H9 (cell line): ENCODE measurements around the gene SLX4IP. TPM values are rescaled to one million over a fixed set of nuclear protein-coding genes. Genes with fewer than 3 reads are reported as not detected.

Experiments
- DNase-seq: peaks from one replicate; pipeline ENCODE4 v3.0.0-alpha.2; 2017
- H2AFZ ChIP-seq: one replicate; pipeline ENCODE4 v1.6.1; 2013; ENCODE audit warnings: mild to moderate bottlenecking, low read length, control low read depth, moderate library complexity
- H2AK5ac ChIP-seq: 2 replicates; pipeline ENCODE4 v1.6.1; 2013; ENCODE audit warnings: low read length, control low read depth, mixed read lengths; ENCODE audit not compliant: insufficient read length
- H2BK120ac ChIP-seq: one replicate; pipeline ENCODE4 v1.6.1; 2013; ENCODE audit warnings: low read depth, mild to moderate bottlenecking, low read length, control low read depth, inconsistent platforms; ENCODE audit not compliant: poor library complexity, severe bottlenecking
- H2BK12ac ChIP-seq: 2 replicates; pipeline ENCODE4 v1.6.1; 2013; ENCODE audit warnings: low read length, control low read depth, mixed read lengths, low read depth; ENCODE audit not compliant: insufficient read length
- H2BK15ac ChIP-seq: 2 replicates; pipeline ENCODE4 v1.6.1; 2013; ENCODE audit warnings: low read depth, low read length, control low read depth
- H2BK20ac ChIP-seq: one replicate; pipeline ENCODE4 v1.6.1; 2013; ENCODE audit warnings: low read depth, mild to moderate bottlenecking, low read length, control low read depth, inconsistent platforms; ENCODE audit not compliant: poor library complexity, severe bottlenecking
- H2BK5ac ChIP-seq: 2 replicates; pipeline ENCODE4 v1.6.1; 2013; ENCODE audit warnings: low read length, control low read depth, mixed read lengths; ENCODE audit not compliant: insufficient read length
- H3K14ac ChIP-seq: 2 replicates; pipeline ENCODE4 v1.6.1; 2013; ENCODE audit warnings: low read length, control low read depth; ENCODE audit not compliant: insufficient read depth
- H3K18ac ChIP-seq: 2 replicates; pipeline ENCODE4 v1.6.1; 2013; ENCODE audit warnings: low read depth, mild to moderate bottlenecking, mixed read lengths, low read length, control low read depth; ENCODE audit not compliant: insufficient read length
- H3K23ac ChIP-seq: 2 replicates; pipeline ENCODE4 v1.6.1; 2013; ENCODE audit warnings: low read length, control low read depth, mixed read lengths, low read depth; ENCODE audit not compliant: insufficient read length
- H3K23me2 ChIP-seq: 2 replicates; pipeline ENCODE4 v1.6.1; 2013; ENCODE audit warnings: low read depth, mild to moderate bottlenecking, mixed read lengths, low read length, control low read depth; ENCODE audit not compliant: insufficient read length, poor library complexity, severe bottlenecking
- H3K27ac ChIP-seq: 2 replicates; pipeline ENCODE4 v1.5.1; 2013; ENCODE audit warnings: low read length, control low read depth, mixed read lengths, low read depth; ENCODE audit not compliant: insufficient read length
- H3K27me3 ChIP-seq: 2 replicates; pipeline ENCODE4 v1.6.1; 2013; ENCODE audit warnings: low read length, control low read depth, inconsistent platforms; ENCODE audit not compliant: insufficient read depth
- H3K4ac ChIP-seq: 2 replicates; pipeline ENCODE4 v1.6.1; 2013; ENCODE audit warnings: low read depth, mild to moderate bottlenecking, control low read depth, inconsistent platforms, low read length, moderate library complexity
- H3K4me1 ChIP-seq: 2 replicates; pipeline ENCODE4 v1.6.1; 2013; ENCODE audit warnings: low read length, control low read depth, inconsistent platforms; ENCODE audit not compliant: insufficient read depth
- H3K4me2 ChIP-seq: 2 replicates; pipeline ENCODE4 v1.6.1; 2013; ENCODE audit warnings: low read length, control low read depth, mixed read lengths; ENCODE audit not compliant: insufficient read length, insufficient read depth
- H3K56ac ChIP-seq: 2 replicates; pipeline ENCODE4 v1.6.1; 2013; ENCODE audit warnings: low read depth, mild to moderate bottlenecking, mixed read lengths, low read length, control low read depth; ENCODE audit not compliant: insufficient read length
- H3K79me1 ChIP-seq: 2 replicates; pipeline ENCODE4 v1.6.1; 2013; ENCODE audit warnings: low read depth, mild to moderate bottlenecking, moderate library complexity, low read length, control low read depth, inconsistent platforms; ENCODE audit not compliant: insufficient read depth, poor library complexity, severe bottlenecking
- H3K79me2 ChIP-seq: 2 replicates; pipeline ENCODE4 v1.6.1; 2013; ENCODE audit warnings: low read length, control low read depth, inconsistent platforms; ENCODE audit not compliant: insufficient read depth
- H3K9ac ChIP-seq: 2 replicates; pipeline ENCODE4 v1.6.1; 2013; ENCODE audit warnings: low read length, control low read depth, mixed read lengths; ENCODE audit not compliant: insufficient read length; ENCODE audit errors: extremely low read depth
- H3K9me3 ChIP-seq: one replicate; pipeline ENCODE4 v1.6.1; 2013; ENCODE audit warnings: low read depth, low read length, inconsistent platforms; ENCODE audit not compliant: control insufficient read depth
- H3T11ph ChIP-seq: one replicate; pipeline ENCODE4 v1.6.1; 2013; ENCODE audit warnings: mild to moderate bottlenecking, low read length, control low read depth, inconsistent platforms
- H4K20me1 ChIP-seq: one replicate; pipeline ENCODE4 v1.6.1; 2013; ENCODE audit not compliant: control insufficient read depth, insufficient read length, insufficient read depth
- H4K5ac ChIP-seq: 2 replicates; pipeline ENCODE4 v1.6.1; 2013; ENCODE audit warnings: low read depth, mild to moderate bottlenecking, mixed read lengths, low read length, control low read depth; ENCODE audit not compliant: insufficient read length
- H4K8ac ChIP-seq: replicated peaks from 2 replicates; pipeline ENCODE4 v1.6.1; 2013; ENCODE audit warnings: low read length, control low read depth, mixed read lengths, low read depth; ENCODE audit not compliant: insufficient read length
- H4K91ac ChIP-seq: 2 replicates; pipeline ENCODE4 v1.6.1; 2013; ENCODE audit warnings: low read depth, mild to moderate bottlenecking, moderate library complexity, mixed read lengths, low read length, control low read depth; ENCODE audit not compliant: insufficient read length
- H3K27ac Mint-ChIP-seq, 3 experiments: 2 replicates in 2 of 3; 3 replicates in 1 of 3; pipeline ENCODE4 v1.8.0; 2020 to 2021; ENCODE audit warnings: mixed read lengths in 3 of 3, mild to moderate bottlenecking in 1 of 3, moderate library complexity in 1 of 3
- H3K27me3 Mint-ChIP-seq: 2 replicates; pipeline ENCODE4 v1.8.0; 2021; ENCODE audit warnings: low read depth, mild to moderate bottlenecking, moderate library complexity, mixed read lengths
- H3K36me3 Mint-ChIP-seq, 3 experiments: 2 replicates in 2 of 3; 3 replicates in 1 of 3; pipeline ENCODE4 v1.8.0; 2020 to 2021; ENCODE audit warnings: low read depth in 3 of 3, mixed read lengths in 3 of 3; ENCODE audit not compliant: insufficient read depth in 1 of 3
- H3K4me1 Mint-ChIP-seq, 2 experiments: 2 replicates each; pipeline ENCODE4 v1.8.0; 2020; ENCODE audit warnings: mixed read lengths in 2 of 2
- H3K4me3 Mint-ChIP-seq, 2 experiments: 2 replicates in 1 of 2; 3 replicates in 1 of 2; pipeline ENCODE4 v1.8.0; 2020 to 2021; ENCODE audit warnings: mild to moderate bottlenecking in 2 of 2, mixed read lengths in 2 of 2, moderate library complexity in 1 of 2
- H3K9me3 Mint-ChIP-seq, 2 experiments: 2 replicates in 1 of 2; 3 replicates in 1 of 2; pipeline ENCODE4 v1.8.0; 2020; ENCODE audit warnings: mild to moderate bottlenecking in 2 of 2, mixed read lengths in 2 of 2, moderate library complexity in 1 of 2
- WGBS: extraction: QIAGEN DNeasy Blood & Tissue Kit; methylation state at CpG from one replicate; pipeline ENCODE4 v1.1.7; 2013; ENCODE audit warnings: missing lambda C conversion rate, low lambda C conversion rate, mixed read lengths; ENCODE audit not compliant: insufficient read length; ENCODE audit errors: extremely low coverage; 5-methylcytosine and 5-hydroxymethylcytosine counted together
- total RNA-seq: library from RNA; stranded (reverse); gene quantifications from 2 replicates; pipeline ENCODE4 v1.2.1, GENCODE V29; 2021
- TF ChIP-seq, protein P1 (sequence below): fragments of 200-600 bp; sonication (generic); conservative IDR thresholded peaks from 3 replicates; pipeline ENCODE4 v1.8.0; 2021; ENCODE audit warnings: antibody characterized with exemption, mild to moderate bottlenecking

Gene SLX4IP
- total RNA-seq, 1 experiment from 2014 or later, result 7.9 TPM

DNA sequence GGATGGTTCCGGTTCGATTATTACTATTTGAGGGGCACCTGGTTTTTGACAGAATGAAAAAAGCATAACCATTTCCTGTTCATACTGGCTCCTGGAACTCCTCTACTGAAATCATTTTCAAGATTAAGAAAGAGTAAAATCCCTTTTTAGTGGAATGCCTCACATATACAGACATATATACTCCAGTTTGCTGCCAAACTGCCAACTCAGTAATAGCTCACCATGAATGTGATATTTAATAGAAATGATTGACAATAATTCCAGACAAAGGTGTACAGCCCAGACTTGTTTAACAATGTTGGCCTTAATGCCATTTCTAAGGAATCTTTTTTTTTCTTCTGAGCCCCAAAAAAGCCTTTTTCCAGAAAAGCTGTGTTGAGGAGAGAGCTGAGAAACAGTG, 145.6 kb downstream of the SLX4IP start:
- Mint-ChIP-seq H3K27me3 (no peaks in the 10 kb centered on the region), H3K4me1 (peaks cover 26 to 32% of the 10 kb centered on the region in 2 experiments), H3K27ac (0 out of 7 replicates have a peak overlapping the region, but pooled peaks of 2 of the 3 experiments have one; percentile 13 to 14), H3K9me3 (no peaks in the 10 kb centered on the region), H3K36me3 (no peaks in the 10 kb centered on the region), H3K4me3 (no peak overlapping the region)
- no peak overlapping the region for H2BK20ac ChIP-seq
- no peak overlapping the region for H2BK5ac ChIP-seq
- H3K18ac ChIP-seq, result no peak overlapping the region
- no peak overlapping the region for H3K23ac ChIP-seq
- no peak overlapping the region for H2BK120ac ChIP-seq
- H2BK15ac ChIP-seq, result no peak overlapping the region
- H2AK5ac ChIP-seq, result no peak overlapping the region
- no peak for DNase-seq
- no peak overlapping the region for H3T11ph ChIP-seq
- no peak overlapping the region for H2BK12ac ChIP-seq
- no peaks in the 10 kb centered on the region for H3K23me2 ChIP-seq
- H2AFZ ChIP-seq, result no peak overlapping the region
- WGBS, result no CpG with 5 or more reads among the region's 2 CpGs
- H4K8ac ChIP-seq, result no peak overlapping the region
- H3K56ac ChIP-seq, result no peak overlapping the region
- 0 out of 2 replicates have a peak, but pooled peaks cover 1% of the 10 kb centered on the region for H3K4me1 ChIP-seq
- H3K9ac ChIP-seq, result no peak overlapping the region
- no peaks in the 10 kb centered on the region for H3K79me2 ChIP-seq
- H4K20me1 ChIP-seq, result no peaks in the 10 kb centered on the region
- no peak overlapping the region for H3K14ac ChIP-seq
- no peaks in the 10 kb centered on the region for H3K27me3 ChIP-seq
- H3K27ac ChIP-seq, result no peak overlapping the region
- H4K91ac ChIP-seq, result no peak overlapping the region
- no peaks in the 10 kb centered on the region for H3K79me1 ChIP-seq
- no peak overlapping the region for H4K5ac ChIP-seq
- TF ChIP-seq, protein P1, sequence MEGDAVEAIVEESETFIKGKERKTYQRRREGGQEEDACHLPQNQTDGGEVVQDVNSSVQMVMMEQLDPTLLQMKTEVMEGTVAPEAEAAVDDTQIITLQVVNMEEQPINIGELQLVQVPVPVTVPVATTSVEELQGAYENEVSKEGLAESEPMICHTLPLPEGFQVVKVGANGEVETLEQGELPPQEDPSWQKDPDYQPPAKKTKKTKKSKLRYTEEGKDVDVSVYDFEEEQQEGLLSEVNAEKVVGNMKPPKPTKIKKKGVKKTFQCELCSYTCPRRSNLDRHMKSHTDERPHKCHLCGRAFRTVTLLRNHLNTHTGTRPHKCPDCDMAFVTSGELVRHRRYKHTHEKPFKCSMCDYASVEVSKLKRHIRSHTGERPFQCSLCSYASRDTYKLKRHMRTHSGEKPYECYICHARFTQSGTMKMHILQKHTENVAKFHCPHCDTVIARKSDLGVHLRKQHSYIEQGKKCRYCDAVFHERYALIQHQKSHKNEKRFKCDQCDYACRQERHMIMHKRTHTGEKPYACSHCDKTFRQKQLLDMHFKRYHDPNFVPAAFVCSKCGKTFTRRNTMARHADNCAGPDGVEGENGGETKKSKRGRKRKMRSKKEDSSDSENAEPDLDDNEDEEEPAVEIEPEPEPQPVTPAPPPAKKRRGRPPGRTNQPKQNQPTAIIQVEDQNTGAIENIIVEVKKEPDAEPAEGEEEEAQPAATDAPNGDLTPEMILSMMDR, result no peak
- H3K4ac ChIP-seq, result no peak overlapping the region
- no peak overlapping the region for H3K4me2 ChIP-seq
- H3K9me3 ChIP-seq, result no peaks in the 10 kb centered on the region
